ENCODE measurements around the gene CD99.

Gene CD99

GRCh38 chrX:2690856-2691542 lies at the start of gene CD99:
TSS of gene CD99 (plus strand) at chrX:2691295. CDS start at chrX:2691361, 66 bp downstream.
- peak; percentile 76 to 84 (median 82) for DNase-seq (ENCODE audit: low read depth in 3 of 3, low spot score in 1 of 3)

DNA sequence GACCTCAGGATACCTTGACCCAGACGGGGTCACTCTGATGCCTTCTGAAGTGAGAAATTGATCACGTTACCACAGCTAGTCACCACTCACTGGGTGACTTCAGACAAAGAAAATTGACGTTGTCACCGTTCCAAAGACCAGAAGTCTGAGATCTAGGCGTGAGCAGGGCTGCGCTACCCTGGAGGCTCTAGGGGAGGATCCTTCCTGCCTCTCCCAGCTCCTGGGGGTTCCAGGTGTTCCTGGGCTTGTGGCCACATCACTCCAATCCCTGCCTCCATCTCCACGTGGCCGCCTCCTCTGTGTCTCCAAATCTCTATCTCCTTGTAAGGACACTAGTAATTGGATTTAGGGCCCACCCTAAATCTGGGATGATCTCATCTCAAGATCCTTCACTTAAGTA lies 48.9 kb upstream of the CD99 start:
- DNase-seq (ENCODE audit: low read depth in 3 of 3, low spot score in 1 of 3), result no peak

DNA sequence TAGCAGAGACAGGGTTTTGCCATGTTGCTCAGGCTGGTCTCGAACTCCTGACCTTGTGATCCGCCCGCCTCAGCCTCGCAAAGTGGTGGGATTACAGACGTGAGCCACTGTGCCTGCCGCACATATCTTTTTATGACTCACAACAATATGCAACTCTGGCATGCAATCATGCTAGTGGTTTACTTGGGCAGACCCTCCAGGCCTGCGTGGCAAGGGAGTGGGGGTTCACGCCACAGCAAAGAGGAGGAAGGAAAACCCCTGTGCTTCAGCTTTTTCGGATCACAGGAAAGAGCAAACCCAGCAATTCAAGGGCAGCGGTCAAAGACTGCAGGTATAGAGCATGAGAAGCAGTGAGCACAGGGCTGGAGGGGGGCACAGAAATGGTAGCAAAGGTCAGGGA lies 48.3 kb upstream of the CD99 start:
- DNase-seq (ENCODE audit: low read depth in 3 of 3, low spot score in 1 of 3), result no peak

GRCh38 chrX:2643880-2644279 lies 47.2 kb upstream of the CD99 start:
- no peak for DNase-seq (ENCODE audit: low read depth in 3 of 3, low spot score in 1 of 3)

DNA sequence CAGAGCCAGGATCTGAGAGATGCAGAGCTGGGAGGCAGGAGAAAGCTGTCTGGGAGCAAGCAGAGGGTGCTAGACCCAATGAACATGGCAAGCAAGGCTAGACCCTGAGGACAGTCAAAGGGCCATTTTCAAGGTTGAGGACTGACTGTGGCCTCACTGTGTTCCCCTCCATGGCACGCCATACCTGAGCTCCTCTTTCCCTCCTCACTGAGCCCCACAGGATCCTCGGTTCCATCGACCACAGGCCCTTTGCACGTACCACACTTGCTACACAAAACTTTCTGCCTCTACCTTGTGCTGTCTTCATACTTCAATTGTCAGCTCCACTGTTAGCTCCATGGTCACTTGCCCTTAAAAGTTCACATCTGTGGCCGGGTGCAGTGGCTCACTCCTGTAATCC lies 45.5 kb upstream of the CD99 start:
- no peak for DNase-seq (ENCODE audit: low read depth in 3 of 3, low spot score in 1 of 3)

DNA sequence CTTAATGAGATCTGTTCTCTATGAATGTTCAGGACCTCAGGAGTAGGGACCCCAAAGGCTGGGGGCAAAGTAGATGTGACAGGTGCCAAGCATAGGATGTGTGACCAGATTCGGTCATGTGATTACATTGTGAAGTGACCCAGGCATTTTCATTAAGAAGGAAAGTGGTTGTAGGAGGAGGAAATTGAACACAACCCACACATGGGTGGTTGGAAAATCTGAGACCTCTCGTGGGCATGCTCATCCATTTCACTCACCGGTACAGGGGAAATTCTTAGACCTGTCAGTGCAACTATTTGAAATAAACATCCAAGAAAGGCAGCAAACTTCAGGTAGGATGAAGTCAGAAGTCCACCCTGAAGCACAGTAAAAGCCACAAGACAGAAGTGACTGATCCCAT lies 43.5 kb upstream of the CD99 start:
- no peak for DNase-seq (ENCODE audit: low read depth in 3 of 3, low spot score in 1 of 3)

- DNase-seq (ENCODE audit: low read depth in 3 of 3, low spot score in 1 of 3), result no peak
These were observed 41.1 kb upstream of the CD99 start for GRCh38 chrX:2650037-2650436.

GRCh38 chrX:2650865-2651264 lies 40.2 kb upstream of the CD99 start:
- DNase-seq (ENCODE audit: low read depth in 3 of 3, low spot score in 1 of 3), result no peak

DNA sequence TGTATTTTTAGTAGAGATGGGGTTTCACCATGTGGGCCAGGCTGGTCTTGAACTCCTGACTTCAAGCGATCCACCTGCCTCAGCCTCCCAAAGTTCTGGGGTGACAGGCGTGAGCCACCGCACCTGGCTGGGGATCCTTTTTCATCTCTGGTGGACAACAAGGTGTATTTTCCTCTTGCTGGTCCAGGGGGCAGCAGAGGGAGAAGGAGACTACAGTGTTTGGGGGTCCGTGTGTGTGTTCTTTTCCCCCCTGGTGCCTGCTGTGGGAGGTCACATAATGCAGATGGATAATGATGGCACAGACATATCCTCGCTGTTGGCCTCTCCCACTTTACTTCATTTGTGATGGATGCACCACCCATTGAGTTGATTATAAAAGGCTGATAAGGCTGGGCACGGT lies 39.0 kb upstream of the CD99 start:
- no peak for DNase-seq (ENCODE audit: low read depth in 3 of 3, low spot score in 1 of 3)

DNA sequence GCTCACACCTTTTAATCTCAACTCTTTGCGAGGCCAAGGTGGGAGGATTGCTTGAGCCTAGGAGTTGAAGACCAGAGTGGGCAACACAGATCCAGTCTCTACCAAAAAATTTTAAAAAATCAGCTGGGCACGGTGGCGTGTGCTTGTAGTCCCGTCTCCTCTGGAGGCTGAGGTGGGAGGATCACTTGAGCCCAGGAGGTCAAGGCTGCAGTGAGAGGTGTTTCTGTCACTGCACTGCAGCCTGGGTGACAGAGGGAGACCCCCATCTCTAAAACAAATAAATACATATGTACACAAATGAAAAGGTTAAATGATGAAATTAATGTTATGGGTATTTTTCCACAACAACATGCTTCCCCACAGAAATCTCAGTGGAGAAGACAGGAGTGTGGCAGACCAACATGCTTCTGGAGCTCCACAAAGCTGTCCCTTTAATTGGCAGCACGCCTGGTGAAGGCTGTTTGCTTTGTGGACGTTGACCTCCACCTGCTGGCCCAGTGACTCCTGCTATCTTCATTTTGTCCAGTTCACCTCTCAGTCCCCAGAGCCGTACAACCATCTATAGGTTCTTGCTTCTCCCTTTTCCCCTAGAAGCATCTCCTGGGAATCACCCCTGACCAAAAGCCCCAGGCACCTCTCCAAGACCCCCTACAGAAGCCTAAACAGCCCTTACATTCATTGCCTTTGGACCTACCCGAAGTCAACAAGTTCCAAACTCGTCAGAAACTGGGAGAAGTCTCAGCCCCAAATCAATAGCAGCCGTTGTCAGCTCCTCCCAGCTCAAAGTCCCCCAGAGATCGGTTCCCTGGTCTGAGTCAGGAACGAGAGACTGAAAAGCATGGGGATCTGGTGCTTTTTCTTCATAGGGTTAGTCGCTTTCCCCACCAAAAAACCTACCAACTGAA lies 36.4 kb upstream of the CD99 start:
- DNase-seq (ENCODE audit: low read depth in 3 of 3, low spot score in 1 of 3), result no peak

DNA sequence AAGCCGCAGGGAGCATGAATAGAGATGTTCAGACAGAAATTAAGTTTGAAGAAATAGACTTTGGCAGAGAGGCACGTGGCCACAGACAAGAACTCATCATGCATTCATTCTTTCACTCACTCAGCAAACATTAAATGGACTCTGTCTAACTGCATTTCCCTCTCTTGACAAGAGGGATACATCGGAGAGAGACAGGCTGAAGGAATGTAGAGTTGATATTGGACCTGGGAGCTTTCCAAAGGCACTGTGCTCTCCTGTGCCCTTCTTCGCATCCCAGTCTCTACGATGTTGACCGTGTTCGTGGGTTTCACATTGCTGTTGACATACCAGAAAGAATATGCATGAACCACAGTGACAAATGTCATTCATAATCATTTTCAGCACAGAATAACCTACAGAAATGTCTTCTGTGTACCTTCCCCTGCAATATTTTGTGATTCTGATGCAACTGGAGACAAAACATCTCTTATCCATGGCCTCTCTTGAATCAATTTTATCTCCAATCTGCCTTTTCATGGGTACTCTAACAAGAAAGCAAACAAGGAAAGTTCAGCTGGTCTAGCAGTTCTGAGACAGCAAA lies 34.7 kb upstream of the CD99 start:
- no peak for DNase-seq (ENCODE audit: low read depth in 3 of 3, low spot score in 1 of 3)

- DNase-seq (ENCODE audit: low read depth in 3 of 3, low spot score in 1 of 3), result no peak
These were observed 33.5 kb upstream of the CD99 start for GRCh38 chrX:2657532-2658113.

DNA sequence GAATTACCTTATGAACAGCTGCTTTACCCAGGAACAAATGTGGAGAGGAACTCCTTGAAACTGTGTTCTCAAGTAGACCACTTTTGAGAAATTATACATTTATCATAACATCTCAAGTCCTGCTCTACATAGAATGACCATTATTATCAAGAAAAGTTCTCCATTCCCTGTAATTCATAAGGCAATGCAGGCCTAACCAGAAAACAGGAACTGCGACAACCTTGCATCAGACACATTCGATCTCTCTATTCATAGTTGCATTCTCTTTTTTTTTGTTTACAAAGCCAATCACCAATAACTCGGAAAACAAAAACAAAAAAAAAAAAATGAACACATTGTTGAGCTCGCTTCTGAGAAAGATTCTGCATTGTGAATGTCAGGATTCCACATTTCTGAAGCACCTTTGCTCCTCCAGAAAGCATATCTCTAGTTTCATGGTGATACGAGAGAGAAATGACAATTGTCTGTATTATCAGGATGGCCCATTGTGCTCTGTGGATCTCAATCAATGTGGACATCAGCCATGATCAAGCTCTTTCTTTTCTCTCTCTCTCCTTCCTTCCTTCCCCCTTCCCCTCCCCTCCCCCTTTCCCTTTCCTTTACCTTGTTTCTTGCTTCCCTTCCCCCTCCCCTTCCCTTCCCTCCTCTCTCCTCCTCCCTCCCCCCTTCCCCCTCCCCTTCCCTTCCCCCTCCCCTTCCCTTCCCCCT lies 32.4 kb upstream of the CD99 start:
- DNase-seq (ENCODE audit: low read depth in 3 of 3, low spot score in 1 of 3), result no peak

DNA sequence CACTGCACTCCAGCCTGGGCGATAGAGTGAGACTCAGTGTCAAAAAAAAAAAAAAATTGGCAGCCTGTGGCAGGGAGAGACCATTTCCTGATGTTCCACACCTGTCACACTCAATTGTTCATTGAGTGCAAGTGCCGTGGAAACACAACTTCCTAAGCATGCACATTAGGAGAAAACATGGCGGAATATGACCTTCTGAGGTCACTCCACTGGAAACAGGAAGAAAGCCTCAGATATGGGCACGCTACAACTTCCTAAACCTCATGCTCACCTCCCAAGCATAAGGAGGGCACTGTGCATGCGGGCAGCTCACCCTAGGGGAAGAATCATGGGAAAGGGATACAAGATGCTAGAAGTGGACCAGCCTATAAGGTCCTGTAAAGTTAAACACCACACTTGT lies 28.5 kb upstream of the CD99 start:
- DNase-seq (ENCODE audit: low read depth in 3 of 3, low spot score in 1 of 3), result no peak

DNA sequence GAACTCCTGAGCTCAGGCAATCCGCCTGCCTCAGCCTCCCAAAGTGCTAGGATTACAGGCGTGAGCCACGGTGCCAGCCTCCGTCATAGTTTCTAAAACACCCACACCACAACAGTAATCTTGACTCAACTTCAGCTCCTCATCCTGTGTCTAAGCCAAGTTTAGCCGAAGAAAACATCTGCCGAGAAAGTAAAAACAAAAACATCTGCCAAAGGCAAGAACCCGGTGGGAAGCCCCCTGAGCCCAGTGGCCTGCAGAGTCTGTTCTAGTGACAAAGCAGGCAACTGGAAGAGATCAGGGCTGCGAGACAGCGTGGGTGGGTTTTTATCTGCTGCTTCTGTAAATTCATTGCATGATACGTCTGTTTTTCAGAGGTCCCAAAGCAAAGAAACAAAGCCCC lies 26.6 kb upstream of the CD99 start:
- DNase-seq (ENCODE audit: low read depth in 3 of 3, low spot score in 1 of 3), result no peak

DNA sequence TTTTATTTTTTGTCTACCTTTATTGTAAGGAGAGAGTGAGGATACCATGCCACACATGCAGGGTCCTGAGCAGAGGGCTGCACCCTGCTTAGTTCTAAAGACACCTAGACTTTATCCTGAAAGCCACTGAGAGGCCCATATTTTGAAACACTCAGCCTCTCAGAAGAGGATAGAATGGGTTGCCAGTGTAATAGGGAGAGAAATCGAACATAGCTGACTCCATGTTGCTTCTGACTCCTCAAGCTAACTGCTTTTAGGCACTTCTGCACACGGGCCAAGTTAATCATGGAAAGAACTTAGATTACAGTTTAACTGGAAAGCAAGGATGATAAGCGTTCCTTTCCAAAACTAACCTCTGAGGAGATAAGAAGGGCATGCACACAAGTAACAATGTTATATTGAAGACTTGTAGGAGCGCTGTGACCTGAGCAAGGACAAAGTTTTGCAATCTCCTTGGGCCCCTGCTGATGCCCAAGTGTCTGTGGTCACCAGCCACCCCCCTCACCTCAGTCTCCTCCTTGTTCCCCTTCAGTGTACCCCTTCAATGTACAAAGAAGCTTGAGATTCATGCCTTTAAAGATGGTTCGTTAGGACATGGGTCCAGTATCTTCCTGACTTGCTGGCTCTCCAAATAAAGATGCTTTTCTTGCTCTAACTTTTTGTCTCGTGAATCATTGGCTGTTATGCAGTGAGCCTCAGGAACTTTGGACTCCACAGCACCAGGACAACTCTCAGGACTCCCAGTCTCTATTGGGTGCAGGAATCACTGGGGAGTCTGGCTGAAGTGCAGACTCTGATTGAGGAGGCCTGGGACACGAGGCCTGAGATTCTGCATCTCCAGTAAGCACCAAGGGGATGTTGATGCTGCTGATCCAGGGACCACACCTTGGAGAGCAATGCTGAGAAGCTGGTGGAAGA lies 25.4 kb upstream of the CD99 start:
- no peak for DNase-seq (ENCODE audit: low read depth in 3 of 3, low spot score in 1 of 3)

DNA sequence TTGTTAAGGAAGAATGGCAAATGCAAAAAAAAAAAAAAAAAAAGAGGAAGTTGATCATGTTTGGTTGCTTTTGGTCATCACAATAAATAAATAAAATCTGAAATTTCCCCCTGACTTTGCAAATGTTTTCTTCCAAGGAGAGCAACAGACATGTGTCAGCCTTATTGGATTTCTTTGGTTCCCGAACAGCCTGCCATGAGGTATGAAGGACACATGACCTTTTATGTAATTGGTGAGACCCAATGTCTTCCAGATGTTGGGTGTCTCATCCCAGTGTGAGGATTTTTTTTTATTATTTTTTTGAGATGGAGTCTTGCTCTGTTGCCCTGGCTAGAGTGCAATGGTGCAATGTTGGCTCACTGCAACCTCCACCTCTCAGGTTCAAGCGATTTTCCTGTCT lies 24.6 kb upstream of the CD99 start:
- no peak for DNase-seq (ENCODE audit: low read depth in 3 of 3, low spot score in 1 of 3)

- DNase-seq (ENCODE audit: low read depth in 3 of 3, low spot score in 1 of 3), result no peak
These were observed 20.1 kb upstream of the CD99 start for GRCh38 chrX:2670978-2671377.

DNA sequence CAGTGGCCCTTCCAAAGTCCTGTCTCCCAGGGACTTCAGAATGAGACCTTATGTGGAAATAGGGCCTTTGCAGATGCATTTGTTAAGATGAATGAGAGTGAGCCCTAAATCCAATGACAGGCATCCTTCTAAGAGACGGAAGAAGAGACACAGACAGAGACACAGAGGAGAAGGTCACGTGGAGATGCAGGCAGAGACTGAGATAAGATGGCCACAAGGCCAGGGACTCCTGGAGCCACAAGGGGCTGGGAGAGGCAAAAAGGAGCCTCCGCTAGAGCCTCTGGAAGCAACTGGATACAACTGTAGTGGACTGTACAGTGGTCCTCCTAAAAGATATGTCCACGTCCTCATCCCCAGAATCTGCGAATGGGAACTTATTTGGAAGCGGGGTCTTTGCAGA lies 19.0 kb upstream of the CD99 start:
- no peak for DNase-seq (ENCODE audit: low read depth in 3 of 3, low spot score in 1 of 3)

DNA sequence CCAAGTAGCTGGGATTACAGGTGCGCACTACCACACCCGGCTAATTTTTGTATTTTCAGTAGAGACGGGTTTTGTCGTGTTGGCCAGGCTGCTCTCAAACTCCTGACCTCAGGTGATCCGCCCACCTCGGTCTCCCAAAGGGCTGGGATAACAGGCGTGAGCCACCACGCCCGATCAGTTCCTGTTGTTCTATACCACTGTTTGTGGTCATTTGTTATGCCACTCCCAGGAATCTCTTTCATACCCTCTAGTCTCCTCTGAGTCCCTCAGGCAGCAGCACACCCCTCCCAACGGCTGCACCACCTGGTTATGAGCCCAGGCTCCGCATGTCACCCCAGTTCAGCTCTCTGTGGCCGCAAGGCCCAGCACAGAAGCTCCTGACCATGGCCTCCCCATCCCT lies 17.5 kb upstream of the CD99 start:
- DNase-seq (ENCODE audit: low read depth in 3 of 3, low spot score in 1 of 3), result no peak

Measured in stimulated activated CD4-positive, alpha-beta T cell treated with anti-CD3 and anti-CD28 coated beads, TNF-alpha, amount 100 ng/mL, for 1 hour (primary cell).